HepG2 (cell line): ENCODE measurements around the gene SEPTIN11. TPM values are rescaled to one million over a fixed set of nuclear protein-coding genes. Genes with fewer than 3 reads are reported as not detected.

Experiments
- CEBPG ChIP-seq: IDR thresholded peaks from 2 replicates; pipeline ENCODE4 v1.6.1; 2016
- EED ChIP-seq: sonication (generic); formaldehyde crosslinking; IDR thresholded peaks from 2 replicates; pipeline ENCODE4 v1.5.0; 2020; ENCODE audit warnings: mild to moderate bottlenecking, missing genetic modification reagents
- KAT7 ChIP-seq: IDR thresholded peaks from 2 replicates; pipeline ENCODE4 v1.6.1; 2018; ENCODE audit warnings: borderline replicate concordance, missing compliant biosample characterization
- RELA ChIP-seq: sonication (generic); formaldehyde crosslinking; IDR thresholded peaks from 2 replicates; pipeline ENCODE4 v1.4.0; 2020; ENCODE audit warnings: missing genetic modification reagents
- ZNF343 ChIP-seq: sonication (generic); formaldehyde crosslinking; IDR thresholded peaks from 2 replicates; pipeline ENCODE4 v1.4.0; 2020; ENCODE audit warnings: mild to moderate bottlenecking, missing genetic modification reagents
- ZNF788 ChIP-seq: sonication (generic); formaldehyde crosslinking; IDR thresholded peaks from 2 replicates; pipeline ENCODE4 v1.5.0; 2020; ENCODE audit warnings: mild to moderate bottlenecking, missing genetic modification reagents, borderline replicate concordance
- polyA plus RNA-seq, 8 experiments: library from polyadenylated mRNA; depleted of rRNA in 3 of 8; stranded (reverse) in 7 of 8; unstranded in 1 of 8; fragments of >200 nt; fragmentation: Illumina TruSeq in 4 of 8; extraction: Trizol in 4 of 8; gene quantifications; 2 replicates each; pipeline versions ENCODE4 v1.2.1 to v1.2.3, GENCODE V29; 2011 to 2016; ENCODE audit warnings: low read depth in 4 of 8, missing spikeins in 1 of 8, mixed read lengths in 1 of 8; ENCODE audit not compliant: insufficient read depth in 1 of 8
- total RNA-seq, 5 experiments: library from RNA; depleted of rRNA; stranded (reverse); fragments of >200 nt; fragmentation: Illumina TruSeq; extraction: Trizol; gene quantifications; 2 replicates each; pipeline ENCODE4 v1.2.3, GENCODE V29; 2016; ENCODE audit warnings: low read depth in 1 of 5
- TF ChIP-seq, protein P1 (sequence below): sonication (generic); formaldehyde crosslinking; IDR thresholded peaks from 2 replicates; pipeline ENCODE4 v1.5.0; 2020; ENCODE audit warnings: mild to moderate bottlenecking, low read depth, missing genetic modification reagents, borderline replicate concordance
- TF ChIP-seq, protein P2 (sequence below): sonication (generic); formaldehyde crosslinking; IDR thresholded peaks from 2 replicates; pipeline ENCODE4 v1.8.0; 2022; ENCODE audit warnings: missing genetic modification reagents, mild to moderate bottlenecking, inconsistent platforms, borderline replicate concordance
- TF ChIP-seq, protein P3 (sequence below): sonication (generic); formaldehyde crosslinking; IDR thresholded peaks from 2 replicates; pipeline ENCODE4 v1.5.0; 2020; ENCODE audit warnings: mild to moderate bottlenecking, missing genetic modification reagents
- TF ChIP-seq, protein P4 (sequence below): sonication (generic); formaldehyde crosslinking; conservative IDR thresholded peaks from 2 replicates; pipeline ENCODE4 v1.4.0; 2020; ENCODE audit warnings: missing genetic modification reagents
- TF ChIP-seq, protein P5 (sequence below): conservative IDR thresholded peaks from 2 replicates; pipeline ENCODE4 v1.6.1; 2018; ENCODE audit warnings: missing genetic modification reagents

Gene SEPTIN11
- total and polyA plus RNA-seq, 2 of the 13 experiments (the other 11 are each of a cell fraction or from before 2014, with no cell fraction given) = 28.9 to 47.3 TPM

- TF ChIP-seq, protein P1, sequence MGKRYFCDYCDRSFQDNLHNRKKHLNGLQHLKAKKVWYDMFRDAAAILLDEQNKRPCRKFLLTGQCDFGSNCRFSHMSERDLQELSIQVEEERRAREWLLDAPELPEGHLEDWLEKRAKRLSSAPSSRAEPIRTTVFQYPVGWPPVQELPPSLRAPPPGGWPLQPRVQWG = no peak
- TF ChIP-seq, protein P2, sequence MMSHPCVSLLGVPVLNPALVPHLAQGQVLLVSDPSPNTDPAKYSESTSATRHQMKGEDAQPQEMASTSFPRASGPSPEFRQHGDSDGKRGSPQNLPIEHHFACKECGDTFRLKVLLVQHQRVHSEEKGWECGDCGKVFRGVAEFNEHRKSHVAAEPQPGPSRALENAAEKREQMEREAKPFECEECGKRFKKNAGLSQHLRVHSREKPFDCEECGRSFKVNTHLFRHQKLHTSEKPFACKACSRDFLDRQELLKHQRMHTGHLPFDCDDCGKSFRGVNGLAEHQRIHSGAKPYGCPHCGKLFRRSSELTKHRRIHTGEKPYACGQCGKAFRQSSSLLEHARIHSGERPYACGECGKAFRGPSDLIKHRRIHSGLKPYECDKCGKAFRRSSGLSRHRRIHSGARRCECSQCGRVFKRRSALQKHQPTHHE (CRISPR knock-in tag) = no peak
- TF ChIP-seq, protein P3, sequence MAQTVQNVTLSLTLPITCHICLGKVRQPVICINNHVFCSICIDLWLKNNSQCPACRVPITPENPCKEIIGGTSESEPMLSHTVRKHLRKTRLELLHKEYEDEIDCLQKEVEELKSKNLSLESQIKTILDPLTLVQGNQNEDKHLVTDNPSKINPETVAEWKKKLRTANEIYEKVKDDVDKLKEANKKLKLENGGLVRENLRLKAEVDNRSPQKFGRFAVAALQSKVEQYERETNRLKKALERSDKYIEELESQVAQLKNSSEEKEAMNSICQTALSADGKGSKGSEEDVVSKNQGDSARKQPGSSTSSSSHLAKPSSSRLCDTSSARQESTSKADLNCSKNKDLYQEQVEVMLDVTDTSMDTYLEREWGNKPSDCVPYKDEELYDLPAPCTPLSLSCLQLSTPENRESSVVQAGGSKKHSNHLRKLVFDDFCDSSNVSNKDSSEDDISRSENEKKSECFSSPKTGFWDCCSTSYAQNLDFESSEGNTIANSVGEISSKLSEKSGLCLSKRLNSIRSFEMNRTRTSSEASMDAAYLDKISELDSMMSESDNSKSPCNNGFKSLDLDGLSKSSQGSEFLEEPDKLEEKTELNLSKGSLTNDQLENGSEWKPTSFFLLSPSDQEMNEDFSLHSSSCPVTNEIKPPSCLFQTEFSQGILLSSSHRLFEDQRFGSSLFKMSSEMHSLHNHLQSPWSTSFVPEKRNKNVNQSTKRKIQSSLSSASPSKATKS = no peak
- no peak for TF ChIP-seq RELA (CRISPR knock-in tag)
- no peak for TF ChIP-seq CEBPG (CRISPR knock-in tag)
- TF ChIP-seq ZNF343 (CRISPR knock-in tag) = no peak
- no peak for TF ChIP-seq ZNF788 (CRISPR knock-in tag)
- TF ChIP-seq KAT7 = no peak
- TF ChIP-seq EED (CRISPR knock-in tag) = no peak
- TF ChIP-seq, protein P4, sequence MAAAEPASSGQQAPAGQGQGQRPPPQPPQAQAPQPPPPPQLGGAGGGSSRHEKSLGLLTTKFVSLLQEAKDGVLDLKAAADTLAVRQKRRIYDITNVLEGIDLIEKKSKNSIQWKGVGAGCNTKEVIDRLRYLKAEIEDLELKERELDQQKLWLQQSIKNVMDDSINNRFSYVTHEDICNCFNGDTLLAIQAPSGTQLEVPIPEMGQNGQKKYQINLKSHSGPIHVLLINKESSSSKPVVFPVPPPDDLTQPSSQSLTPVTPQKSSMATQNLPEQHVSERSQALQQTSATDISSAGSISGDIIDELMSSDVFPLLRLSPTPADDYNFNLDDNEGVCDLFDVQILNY (CRISPR knock-in tag) = no peak
- TF ChIP-seq, protein P5, sequence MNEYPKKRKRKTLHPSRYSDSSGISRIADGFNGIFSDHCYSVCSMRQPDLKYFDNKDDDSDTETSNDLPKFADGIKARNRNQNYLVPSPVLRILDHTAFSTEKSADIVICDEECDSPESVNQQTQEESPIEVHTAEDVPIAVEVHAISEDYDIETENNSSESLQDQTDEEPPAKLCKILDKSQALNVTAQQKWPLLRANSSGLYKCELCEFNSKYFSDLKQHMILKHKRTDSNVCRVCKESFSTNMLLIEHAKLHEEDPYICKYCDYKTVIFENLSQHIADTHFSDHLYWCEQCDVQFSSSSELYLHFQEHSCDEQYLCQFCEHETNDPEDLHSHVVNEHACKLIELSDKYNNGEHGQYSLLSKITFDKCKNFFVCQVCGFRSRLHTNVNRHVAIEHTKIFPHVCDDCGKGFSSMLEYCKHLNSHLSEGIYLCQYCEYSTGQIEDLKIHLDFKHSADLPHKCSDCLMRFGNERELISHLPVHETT (CRISPR knock-in tag) = no peak
- TF ChIP-seq, all 625 proteins: peak for 0
These were observed 47.5 kb downstream of the SEPTIN11 start (continued) for GRCh38 chr4:76997077-76997476.
